PC-9 (cell line): ENCODE results near the gene TTLL5.

ENCODE experiments used
- EZH2 ChIP-seq: fragments of 200-600 bp; sonication (generic); IDR thresholded peaks from 2 replicates; pipeline ENCODE4 v1.8.0; 2017; ENCODE audit warnings: antibody characterized with exemption, low read depth
- TF ChIP-seq, protein P1 (sequence below): fragments of 200-600 bp; sonication (generic); conservative IDR thresholded peaks from 2 replicates; pipeline ENCODE4 v1.6.1; 2017; ENCODE audit warnings: mixed run types, antibody characterized with exemption, mild to moderate bottlenecking, moderate library complexity

DNA sequence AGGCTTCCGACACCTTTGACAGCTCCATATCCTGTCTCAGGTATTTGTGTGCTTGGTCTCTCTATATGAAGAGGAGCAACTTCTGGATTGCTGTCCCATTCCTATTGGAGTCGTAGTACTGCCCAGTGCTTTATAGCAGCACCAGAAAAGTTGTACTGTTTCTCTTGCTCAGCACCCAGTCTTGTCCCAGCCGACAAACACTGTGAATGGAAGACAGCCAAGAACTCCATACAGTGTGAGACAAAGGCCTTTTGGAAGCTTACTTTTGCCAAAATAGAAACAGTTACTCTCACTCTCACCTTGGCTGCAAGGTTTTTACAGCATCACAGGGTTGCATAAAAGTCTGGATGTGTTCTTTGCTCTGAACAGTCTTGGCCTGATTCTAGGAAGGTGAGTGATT lies 215.5 kb downstream of the TTLL5 start:
- TF ChIP-seq, protein P1, sequence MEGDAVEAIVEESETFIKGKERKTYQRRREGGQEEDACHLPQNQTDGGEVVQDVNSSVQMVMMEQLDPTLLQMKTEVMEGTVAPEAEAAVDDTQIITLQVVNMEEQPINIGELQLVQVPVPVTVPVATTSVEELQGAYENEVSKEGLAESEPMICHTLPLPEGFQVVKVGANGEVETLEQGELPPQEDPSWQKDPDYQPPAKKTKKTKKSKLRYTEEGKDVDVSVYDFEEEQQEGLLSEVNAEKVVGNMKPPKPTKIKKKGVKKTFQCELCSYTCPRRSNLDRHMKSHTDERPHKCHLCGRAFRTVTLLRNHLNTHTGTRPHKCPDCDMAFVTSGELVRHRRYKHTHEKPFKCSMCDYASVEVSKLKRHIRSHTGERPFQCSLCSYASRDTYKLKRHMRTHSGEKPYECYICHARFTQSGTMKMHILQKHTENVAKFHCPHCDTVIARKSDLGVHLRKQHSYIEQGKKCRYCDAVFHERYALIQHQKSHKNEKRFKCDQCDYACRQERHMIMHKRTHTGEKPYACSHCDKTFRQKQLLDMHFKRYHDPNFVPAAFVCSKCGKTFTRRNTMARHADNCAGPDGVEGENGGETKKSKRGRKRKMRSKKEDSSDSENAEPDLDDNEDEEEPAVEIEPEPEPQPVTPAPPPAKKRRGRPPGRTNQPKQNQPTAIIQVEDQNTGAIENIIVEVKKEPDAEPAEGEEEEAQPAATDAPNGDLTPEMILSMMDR, result no peak
- TF ChIP-seq EZH2, result no peak
